Mammary epithelial cell (primary cell): ENCODE data around the gene WDR64.

Source experiments
- EZH2 ChIP-seq: IDR thresholded peaks from 2 replicates; pipeline ENCODE4 v1.6.1; 2012; ENCODE audit warnings: low read length, inconsistent platforms, borderline replicate concordance
- TF ChIP-seq, protein P1 (sequence below), 2 donors: IDR thresholded peaks in 1 of 2; conservative IDR thresholded peaks in 1 of 2; 2 replicates each; pipeline ENCODE4 v1.5.1; 2011 to 2012; ENCODE audit warnings: inconsistent platforms in 2 of 2, low read length in 2 of 2, mild to moderate bottlenecking in 2 of 2, control low read depth in 1 of 2, low read depth in 1 of 2; ENCODE audit not compliant: insufficient read depth in 1 of 2; ENCODE audit errors: extremely low read depth in 1 of 2

DNA sequence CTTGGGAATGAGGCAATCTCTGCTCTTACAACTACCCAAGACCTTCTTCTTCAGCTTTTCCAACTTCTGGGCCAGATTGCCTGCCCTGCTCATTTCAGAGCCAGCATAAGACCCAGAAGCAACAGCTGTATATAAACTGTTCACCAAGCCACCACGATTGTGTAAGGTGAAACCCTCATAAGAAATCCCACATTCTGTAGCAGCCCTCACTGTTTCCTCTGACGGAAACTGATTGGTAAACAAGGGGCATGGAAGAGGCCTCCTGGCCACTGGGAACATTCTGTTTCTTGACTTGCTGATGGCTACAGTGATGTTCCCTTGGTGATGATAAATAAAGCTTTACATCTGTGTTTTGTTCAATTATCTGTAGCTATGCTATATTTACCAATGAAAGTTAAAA is 156.2 kb downstream of the WDR64 start:
- TF ChIP-seq, protein P1, sequence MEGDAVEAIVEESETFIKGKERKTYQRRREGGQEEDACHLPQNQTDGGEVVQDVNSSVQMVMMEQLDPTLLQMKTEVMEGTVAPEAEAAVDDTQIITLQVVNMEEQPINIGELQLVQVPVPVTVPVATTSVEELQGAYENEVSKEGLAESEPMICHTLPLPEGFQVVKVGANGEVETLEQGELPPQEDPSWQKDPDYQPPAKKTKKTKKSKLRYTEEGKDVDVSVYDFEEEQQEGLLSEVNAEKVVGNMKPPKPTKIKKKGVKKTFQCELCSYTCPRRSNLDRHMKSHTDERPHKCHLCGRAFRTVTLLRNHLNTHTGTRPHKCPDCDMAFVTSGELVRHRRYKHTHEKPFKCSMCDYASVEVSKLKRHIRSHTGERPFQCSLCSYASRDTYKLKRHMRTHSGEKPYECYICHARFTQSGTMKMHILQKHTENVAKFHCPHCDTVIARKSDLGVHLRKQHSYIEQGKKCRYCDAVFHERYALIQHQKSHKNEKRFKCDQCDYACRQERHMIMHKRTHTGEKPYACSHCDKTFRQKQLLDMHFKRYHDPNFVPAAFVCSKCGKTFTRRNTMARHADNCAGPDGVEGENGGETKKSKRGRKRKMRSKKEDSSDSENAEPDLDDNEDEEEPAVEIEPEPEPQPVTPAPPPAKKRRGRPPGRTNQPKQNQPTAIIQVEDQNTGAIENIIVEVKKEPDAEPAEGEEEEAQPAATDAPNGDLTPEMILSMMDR (conservative IDR thresholded peaks at IDR 0.05 in 1 of 2, IDR thresholded peaks at IDR 0.05 in 1 of 2; ENCODE audit: extremely low read depth in 1 of 2, insufficient read depth in 1 of 2, low read depth in 1 of 2, low read length in 2 of 2) = no peak
- TF ChIP-seq EZH2 = no peak
